T-helper 1 cell (primary cell): ENCODE data around the gene RLIM.

ENCODE experiments used
- DNase-seq, 5 donors: peaks; one replicate each; pipeline ENCODE4 v3.0.0-alpha.2; 2012 to 2020

RLIM gene

GRCh38 chrX:74536152-74536831, 78.1 kb downstream of the RLIM start:
- DNase-seq = peak in 4 of 5 donors; percentile 12 to 24 (median 16)

GRCh38 chrX:74535408-74536151, 78.8 kb downstream of the RLIM start:
- DNase-seq = peak in 2 of 5 donors; percentile 9 to 35
